Measurements from ENCODE around the gene TTC34. TPM values are rescaled to one million over a fixed set of nuclear protein-coding genes. Genes with fewer than 3 reads are reported as not detected.

The TTC34 gene
- total RNA-seq, 1 donor from 2014 or later: under 0.01 TPM

DNA sequence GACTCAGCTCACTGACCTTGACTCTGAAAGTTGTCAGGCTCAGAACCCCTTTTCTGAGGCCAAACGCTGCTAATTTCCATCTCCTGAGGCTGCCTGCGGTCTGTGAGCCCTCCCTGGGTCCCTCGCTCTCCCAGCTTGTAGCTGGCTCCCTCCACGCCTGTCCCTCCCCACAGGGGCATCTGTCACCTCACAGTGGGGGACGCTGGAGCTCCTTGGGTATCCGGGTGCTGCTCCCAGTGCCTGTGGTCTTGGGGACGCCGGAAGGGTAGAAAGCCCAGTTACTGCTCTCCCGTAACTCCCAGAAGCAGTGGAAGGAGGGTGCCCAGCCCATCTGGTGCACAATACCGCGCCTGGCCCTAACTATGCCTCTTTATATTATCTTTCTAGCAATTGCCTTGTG is 155.7 kb downstream of the TTC34 start:
- DNase-seq (ENCODE audit: low spot score in 2 of 2) (no peak), FAIRE-seq (no peak)

DNA sequence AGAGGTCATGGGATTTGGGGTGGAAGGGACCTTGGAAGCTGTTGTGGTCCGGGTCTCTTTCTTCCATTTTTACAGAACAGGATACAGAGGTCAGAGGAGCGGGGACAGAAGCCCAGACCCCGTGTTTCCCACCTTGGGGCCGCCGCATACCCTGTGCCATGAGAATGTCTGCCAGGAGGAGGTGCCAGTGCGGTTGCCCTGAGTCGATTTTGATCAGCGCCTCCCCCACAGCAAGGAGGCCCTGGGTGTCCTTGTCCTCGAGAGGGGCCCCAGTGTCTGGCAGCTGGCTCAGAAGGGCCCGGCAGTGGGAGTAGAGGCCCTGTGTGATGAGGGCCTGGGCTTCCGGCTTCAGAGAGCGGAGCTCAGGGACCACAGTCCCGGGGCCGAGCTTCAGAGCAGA is 156.3 kb downstream of the TTC34 start:
- DNase-seq (ENCODE audit: low spot score in 2 of 2) (no peak), FAIRE-seq (no peak)

DNA sequence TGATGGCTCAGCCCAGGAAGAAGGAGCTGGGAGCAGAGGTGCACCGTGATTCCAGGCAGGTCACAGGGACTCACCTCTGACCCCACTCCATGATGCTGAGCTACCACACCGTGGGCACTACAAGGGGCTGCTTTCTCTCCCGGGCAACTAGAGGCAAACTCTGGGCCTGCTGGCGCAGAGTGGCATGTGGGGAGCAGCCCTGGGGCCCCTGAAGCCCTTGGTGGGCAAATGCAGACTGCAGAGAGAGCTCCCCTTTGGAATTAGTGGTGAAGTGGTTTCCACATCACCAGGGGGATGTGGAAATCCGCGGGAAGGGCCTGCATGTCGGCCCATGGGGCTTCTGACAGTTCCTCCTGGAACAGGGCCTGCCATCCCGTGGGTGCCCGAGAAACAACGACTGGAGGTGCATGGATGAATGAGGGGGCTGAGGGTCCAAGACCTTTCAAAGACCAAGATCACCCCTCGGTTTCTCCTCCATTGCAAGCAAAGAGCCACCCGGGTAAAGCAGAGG is 156.8 kb downstream of the TTC34 start:
- DNase-seq (ENCODE audit: low spot score in 2 of 2) (no peak), FAIRE-seq (no peak)

DNA sequence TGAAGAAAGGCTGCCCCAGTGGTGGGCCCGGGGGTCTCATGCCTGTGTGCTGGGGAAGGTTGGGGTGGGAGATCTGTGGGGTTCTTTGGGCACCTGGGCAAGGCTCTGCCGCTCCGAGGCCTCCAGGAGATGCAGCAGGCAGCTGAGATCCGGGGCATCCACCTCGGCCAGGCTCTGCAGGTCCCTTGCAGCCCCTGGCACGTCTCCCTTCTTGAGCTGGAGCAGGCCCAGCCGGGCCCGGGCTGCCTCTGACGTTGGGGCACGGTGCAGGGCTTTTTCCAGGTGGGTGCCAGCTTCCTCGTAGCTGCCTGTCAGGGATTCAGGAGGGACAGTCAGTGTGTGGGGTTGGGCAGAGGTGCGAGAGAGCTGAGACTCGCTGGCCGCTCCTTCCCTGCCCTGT is 157.3 kb downstream of the TTC34 start:
- DNase-seq (ENCODE audit: low spot score in 2 of 2) (no peak), FAIRE-seq (no peak)

DNA sequence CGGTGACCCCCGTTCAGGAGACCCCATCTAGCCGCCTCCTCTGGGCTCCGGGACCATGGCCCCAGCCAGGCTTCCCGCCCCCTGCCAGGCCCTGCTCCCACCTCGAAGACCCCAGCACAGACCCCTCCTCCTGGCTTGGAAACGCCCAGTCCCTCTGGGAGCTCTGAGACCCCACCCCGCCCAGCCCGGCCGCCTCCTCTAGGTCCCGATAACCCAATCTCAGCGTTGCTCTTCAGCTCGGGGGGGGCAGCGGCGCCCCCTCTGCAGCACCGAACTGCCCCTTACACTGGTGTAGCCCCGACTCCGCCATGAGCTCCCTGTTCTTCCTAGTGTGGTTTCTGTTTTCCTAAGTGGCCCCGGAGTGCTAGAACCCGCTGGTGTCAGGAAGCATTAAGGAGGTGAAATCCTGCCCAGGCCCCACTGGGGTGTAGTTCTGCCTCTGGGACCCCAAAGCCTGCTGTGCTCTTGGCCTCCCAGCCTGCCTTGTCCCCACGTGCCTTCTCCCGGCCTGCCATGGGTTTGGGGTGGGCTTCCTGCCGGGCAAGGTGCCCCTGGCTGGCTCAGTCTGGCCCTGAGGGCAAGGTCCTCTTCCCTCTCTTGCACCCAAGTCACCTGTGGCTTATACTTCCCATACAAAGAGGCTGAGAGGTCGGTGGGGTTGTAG is 157.9 kb downstream of the TTC34 start:
- FAIRE-seq (no peak), DNase-seq (ENCODE audit: low spot score in 2 of 2) (no peak)

DNA sequence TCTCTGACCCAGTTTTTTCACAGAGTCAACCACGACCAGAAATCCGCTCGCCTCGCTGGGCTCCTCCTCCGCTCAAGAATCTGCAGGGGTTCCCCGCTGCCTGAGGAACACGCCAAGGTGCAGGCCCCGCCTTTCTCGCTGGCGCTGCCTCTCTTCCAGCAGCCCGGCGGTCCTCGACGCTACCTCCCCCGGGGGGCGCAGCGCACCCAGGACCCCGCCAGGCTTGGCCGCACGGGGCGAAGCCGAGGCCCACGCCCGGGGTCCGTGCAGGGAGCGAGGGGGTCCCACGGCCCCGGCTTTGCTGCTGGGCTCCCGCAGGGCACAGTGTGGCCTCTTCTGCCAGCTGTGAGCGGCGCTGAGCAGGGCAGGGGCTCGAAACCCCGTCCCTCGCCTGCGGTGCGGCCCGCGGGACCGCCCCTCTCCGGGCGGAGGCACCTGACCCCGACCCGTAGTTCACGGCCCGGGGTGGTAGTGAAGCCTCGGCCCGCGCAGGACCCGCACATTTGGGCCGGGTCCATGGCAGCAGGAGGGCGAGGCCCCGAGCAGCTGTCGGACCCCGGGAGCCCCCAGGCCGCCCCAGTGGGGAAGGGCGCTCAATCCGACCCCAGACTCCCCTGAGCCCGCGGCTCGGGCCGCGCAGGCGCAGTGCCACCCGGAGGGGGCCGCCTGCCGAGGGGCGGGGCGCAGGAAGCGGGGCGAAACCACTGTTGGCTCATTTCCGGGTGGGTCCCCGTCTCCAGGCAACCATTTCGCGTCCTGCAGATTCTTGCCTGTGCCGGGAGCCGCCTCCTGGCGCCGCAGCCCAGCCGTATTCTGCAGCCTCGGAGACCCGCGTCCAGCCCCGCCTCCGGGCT is 158.7 kb downstream of the TTC34 start:
- FAIRE-seq (no peak), DNase-seq (ENCODE audit: low spot score in 2 of 2) (peak; percentile 96 to 100)

DNA sequence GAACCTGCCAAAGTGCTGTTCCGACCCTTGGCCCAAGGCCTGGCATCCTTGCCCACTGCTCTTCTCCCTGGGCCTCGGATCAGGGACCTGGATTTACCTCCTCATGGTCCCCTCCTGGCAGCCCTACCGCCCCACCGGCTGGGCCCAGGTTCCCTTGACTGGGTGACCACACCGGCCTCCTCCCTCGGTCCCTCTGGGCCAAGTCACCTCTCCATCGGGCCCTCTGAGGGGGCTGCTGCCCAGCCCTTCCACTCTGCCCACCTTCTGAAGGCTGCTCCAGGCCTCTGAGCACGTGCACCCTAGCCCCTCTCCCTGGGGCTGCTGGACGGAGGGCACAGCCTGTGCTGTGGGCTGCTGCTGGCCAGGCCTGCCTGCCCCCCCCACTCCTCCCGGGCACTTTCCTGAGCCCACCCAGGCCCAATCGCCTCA is 159.3 kb downstream of the TTC34 start:
- DNase-seq (ENCODE audit: low spot score in 2 of 2) (no peak), FAIRE-seq (no peak)

DNA sequence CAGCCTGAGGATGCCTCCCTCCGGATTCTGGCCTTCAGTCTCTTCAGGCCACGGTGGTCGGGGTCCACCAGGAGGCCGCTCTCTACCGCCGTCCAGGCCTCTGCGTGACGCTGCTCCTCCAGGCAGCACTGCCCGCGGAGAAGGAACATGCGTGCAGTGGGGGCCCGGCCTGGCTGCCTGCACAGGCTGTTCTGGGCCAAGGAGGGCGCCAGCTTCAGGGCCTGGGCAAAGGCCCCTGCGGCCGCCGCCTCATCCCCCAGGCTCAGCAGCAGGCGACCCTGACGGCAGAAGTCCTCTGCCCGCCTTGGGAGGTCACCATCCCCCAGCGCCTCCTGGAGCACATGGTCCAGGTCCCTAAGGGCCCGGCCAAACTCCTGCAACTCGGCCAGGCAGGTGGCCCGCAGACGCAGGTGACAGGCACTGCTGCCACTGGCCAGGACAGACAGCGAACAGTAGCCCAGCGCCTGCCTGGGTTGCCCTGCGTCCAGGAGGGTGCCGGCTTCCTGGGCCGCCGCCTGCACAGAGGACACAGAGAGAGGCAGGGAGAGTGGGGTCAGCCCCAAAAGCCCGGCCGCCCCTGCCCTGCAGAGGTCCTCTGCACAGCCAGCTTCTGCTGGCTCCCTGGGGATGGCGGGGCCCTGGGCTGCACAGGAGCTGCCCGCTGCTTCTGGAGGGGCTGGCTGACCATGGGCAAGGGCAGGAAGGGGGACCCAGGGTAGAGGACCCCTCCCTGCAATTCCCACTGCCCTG is 159.9 kb downstream of the TTC34 start:
- FAIRE-seq: no peak
- no peak for DNase-seq (ENCODE audit: low spot score in 2 of 2)

DNA sequence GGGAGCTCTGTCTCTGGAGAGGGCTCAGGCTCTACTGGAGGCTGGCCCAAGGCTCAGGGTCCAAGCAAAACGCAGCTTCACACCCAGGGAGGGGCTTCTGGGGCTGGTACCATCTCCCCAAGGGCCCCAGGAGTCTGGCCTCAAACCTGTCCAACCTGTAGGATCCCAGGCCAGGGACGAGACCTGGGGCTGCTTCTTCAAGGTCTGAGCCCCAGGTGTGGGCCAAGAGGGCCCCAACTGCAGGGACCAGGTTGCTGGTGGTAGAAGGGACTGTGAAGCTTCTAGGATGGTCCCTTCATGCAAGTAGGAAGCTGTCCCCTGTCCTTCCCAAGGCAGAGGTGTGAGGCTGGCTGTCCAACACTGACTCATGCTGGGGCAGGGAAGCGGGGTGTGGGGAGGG is 160.9 kb downstream of the TTC34 start:
- no peak for DNase-seq (ENCODE audit: low spot score in 2 of 2)
- FAIRE-seq: no peak

DNA sequence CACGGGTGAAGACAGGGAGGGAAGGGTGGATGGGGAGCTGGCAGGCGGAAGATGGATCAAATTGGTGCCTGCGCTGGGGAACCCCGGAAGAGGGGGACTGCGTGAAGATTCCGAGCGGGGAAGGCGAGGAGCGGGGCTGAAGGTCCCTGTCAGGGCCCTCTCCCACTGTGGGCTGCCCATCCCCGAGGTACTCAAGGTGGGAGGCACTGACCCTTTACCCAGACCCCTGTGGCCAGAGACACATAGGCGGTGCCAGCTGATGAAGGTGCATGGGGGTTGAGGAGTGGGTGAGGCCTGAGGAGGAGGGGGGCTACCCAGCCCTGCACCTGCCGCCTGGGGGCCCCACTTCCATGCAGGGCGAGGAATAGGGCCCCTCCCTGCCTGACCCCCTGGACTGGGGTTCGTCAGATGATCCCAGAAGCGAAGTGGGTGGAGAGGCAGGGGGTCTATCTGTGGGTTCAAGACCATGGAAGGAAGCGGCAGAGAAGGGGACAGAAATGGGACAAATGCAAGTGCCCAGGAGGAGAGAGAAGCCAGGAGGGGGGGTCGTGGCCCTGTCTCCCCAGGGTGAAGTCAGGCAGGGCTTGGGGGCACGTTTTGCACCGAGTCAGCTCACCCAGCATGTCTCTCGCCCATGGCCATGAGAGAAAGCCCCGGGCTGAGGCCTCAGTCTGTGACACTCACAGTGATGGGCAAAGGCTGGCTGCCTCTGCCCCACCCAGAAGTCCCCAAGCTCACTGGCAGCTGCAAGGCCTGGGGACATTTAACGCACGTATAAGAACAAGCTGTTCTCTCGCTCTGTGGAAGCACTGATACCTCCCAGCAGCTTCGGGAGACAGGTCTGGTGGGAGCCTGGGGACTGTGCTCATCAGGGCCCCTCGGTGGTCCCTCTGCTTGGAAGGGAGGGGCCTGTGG is 161.6 kb downstream of the TTC34 start:
- DNase-seq (ENCODE audit: low spot score in 2 of 2): no peak

DNA sequence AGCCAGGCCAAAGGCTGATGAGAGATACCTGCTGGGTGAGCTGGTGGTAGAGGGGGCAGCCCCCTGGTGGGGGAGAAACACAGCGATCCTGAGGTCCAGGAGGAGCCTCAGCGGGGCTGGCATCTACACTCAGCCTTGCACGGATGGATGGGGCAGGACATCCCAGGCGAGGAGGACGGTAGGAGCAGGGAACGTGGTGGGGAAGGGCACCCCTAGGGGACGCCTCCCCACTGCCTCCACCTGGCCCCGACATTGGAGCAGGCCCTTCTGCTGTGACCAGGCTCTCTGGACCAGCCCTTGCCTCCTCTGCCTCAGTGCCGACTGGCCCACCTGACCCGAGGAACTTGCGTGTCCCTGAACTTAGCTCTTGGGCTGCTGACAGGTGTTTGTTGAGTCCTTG is 162.3 kb downstream of the TTC34 start:
- DNase-seq (ENCODE audit: low spot score in 2 of 2) (no peak), FAIRE-seq (no peak)

More for the DNA sequence above, 161.6 kb downstream of the TTC34 start:
- no peak for FAIRE-seq

DNA sequence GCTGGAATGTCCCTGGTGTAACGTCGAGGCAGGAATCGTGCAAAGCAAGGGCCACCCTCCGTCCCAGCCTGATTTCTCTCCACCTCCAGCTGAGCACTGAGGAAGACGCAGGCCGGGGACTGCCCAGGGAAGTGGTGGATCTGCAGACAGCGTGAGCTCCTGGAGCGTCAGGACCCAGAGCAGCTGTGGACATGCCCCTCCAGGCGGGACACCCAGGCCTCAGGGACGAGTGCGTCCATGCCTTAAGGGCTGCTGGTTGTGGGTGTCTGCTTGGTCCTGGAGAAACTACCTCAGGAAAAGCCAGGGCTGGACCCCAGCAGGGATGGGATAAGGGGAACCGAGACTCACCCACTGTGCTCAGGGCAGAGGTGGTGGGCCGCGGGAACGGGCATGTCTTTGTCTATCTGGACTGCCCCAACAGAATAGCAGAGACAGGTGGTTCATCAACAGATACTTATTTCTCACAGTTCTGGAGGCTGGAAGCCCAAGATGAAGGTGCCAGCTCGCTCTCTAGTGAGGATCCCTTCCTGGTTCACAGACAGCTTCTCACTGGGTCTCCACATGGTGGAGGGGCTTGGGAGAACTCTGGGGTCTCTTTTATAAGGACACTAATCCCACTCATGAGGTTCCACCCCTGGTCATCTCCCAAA is 162.9 kb downstream of the TTC34 start:
- FAIRE-seq: no peak
- DNase-seq (ENCODE audit: low spot score in 2 of 2): no peak

DNA sequence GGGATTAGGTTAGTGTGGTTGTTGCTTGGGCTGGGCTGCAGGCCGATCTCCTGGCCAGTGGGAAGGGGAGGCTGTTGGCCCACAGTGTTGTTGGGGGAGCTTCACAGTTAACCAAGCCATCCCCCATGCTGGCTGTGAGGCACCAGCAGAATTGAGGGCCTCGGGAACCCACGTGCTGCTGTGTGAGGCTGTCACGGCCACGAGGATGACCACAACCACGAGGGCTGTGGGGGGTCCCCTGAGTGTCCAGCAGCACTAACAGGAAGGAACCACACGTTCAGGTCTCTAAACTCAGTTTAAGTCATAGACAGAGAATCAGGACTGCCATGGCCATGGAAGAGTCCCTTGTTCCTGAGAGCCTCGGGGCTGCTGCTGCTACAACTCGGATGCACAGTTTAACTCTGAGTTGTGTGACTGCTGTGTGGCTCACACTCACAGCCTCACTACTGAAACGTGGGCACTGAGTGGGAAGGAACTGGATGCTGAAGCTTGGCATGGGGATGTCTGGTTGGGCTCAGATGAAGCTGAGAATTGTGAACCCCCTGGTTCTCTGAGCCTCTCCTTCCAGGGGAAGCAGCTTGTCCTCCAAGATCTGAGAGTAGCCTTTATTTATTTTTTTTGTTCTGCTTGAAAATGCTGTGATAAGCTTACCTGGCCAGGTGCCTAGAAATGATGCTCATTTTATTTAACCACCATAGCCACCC is 163.9 kb downstream of the TTC34 start:
- no peak for DNase-seq (ENCODE audit: low spot score in 2 of 2)
- no peak for FAIRE-seq

DNA sequence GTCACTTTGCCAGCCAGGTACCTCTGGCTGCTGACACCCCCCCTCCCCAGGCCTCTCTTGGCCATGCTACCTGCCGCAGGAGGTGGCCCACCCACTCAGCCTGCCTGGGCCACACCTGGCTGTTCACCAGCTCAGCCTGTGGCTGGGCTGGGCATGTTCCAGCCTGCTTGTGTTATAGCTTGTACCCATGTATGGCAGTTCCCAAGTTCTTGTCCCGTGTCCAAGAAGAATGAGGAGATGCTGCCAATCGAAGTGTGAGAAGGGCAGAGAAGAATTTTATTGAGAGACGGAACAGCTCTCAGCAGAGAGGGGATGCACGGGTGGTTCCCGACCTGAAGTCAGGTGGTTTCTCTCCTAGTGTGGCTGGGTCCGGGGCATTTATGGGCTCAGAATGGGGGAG is 164.8 kb downstream of the TTC34 start:
- FAIRE-seq (no peak), DNase-seq (ENCODE audit: low spot score in 2 of 2) (no peak)

DNA sequence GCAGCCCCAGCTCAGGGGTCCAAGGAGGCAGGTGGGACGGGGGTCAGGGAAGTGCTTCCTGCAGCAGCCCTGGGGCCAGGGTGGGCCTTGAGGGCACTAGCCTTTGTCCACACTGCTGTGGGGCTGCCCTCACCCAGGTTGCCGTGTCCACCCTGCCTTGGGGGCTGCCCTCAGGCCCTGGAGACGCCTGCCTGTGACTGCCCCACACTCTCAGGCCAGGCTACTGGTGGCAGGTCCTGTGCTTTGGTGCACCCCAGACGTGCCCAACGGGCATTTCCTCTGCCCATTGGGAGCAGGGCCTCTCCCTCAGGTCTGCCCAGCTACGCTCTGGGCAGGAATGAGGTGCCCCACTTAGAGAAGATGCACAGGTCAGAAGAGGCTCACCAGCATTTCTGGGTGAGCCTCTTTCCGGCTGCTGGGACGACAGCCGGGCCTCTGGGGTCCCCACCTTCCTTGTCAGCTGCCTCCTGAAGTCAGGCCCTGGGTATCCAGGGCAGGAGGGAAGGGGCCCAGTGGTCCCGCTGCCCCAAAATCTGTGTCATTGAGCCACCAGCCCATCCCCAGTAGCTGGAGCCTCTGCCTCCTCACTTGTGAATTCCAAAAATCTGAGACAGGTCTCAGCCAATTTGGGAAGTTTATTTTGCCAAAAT is 166.0 kb downstream of the TTC34 start:
- no peak for DNase-seq (ENCODE audit: low spot score in 2 of 2)
- FAIRE-seq: no peak

DNA sequence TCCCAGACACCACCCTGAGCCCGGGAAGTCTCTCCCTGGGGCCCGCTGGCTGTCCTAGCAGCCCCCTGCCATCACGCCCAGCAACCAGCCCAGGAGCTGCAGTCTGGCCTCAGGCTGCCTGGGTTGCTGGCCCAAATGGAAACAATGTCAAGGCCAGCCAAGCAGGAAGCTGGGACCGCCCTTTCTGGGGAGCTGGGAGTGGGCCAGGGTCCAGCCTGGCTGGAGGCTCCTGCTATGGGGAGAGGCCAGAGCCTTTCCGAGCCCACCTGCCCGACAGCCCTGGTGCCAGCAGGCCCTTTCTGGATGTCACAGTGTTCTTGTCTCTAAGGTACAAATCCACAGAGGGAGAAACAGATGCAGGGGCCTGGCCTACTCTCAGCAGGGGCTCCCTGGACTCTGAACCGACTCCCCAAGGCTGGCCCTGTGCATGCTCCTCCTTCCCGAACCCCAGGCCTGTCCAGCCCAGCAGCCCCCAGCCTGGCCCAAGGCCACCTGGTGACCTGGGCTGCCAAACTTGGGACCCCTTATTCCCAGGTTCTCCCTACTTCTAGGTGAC is 167.5 kb downstream of the TTC34 start:
- FAIRE-seq (no peak), DNase-seq (ENCODE audit: low spot score in 2 of 2) (no peak)

DNA sequence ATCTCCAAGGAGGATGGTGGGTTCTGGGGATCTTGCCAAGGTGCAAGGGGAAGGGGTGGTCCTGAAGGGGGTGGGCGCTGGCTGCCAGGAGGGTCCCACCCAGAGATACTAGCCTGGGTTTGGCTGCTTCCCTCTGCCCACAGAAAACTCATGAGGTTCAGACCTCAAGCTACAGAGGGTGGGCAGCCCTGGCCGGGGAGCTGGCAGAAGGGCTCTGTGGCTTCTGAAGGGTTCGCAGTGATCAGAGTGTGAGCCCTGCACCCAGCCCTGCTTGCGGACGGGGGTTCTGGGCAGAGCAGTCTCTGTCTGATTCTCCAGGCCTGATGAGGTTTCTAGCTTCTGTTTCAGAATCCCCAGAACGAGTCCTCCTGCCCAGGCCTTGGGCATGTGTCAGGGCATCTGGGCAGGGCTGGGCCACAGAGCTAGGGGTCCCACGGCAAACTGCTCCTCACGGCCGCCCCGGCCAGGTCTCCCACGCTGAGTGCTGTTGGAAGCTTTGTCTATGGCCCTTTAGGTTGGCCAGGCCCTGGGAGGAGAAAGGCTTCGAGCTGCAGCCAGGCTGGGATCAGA is 168.0 kb downstream of the TTC34 start:
- no peak for DNase-seq (ENCODE audit: low spot score in 2 of 2)
- no peak for FAIRE-seq
